NCI-H1417 treated with DMSO at 0.1 percent for 48 hours (cell line): ENCODE measurements around the gene POLDIP3.

Source experiments
- DNase-seq: peaks from one replicate; lab custom pipeline; 2025; lab: John Stamatoyannopoulos, UW

The POLDIP3 gene

DNA sequence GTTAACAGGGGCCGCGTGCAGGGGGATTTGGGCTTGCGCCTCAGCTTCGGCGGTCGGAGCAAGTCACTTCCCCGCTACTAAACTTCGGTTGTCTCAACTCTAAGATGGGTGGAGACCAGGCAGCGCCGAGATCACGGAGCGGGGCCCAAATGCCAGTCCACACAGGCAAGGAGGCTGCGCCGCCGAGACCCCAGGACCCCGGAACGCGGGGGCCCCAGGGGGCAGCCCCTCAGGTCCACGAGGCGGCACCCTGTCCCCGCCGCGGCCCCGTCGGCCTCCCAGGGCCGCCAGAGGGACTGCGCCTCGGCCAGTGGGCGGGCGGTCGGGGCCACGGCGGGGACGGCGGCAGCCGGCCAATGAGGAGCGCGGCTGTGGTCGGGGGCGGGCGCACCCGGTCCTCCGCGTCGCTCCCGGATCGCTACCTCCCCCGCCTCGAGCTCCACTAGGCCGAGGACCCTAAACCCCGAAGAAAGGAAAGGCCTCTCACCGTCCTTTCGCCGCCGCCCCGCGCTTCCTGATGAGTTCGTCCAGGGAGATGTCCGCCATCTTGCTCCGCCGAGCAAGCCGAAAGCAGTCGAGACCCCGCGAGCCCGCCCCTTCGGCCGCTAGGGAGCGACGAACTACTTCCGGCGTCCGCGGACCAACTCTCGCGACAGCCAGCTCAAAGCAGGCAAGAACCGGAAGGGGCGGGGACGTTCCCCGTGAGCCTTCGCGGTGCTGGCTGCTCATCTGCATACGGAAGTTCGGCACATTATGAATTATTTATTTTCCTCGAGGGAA, at the start of gene POLDIP3:
Gene POLDIP3, minus strand, starts transcription at position 572 of the 780 bp plus-strand sequence. Its CDS starts 26 bp downstream, at position 546.
- DNase-seq = peak; percentile 80

DNA sequence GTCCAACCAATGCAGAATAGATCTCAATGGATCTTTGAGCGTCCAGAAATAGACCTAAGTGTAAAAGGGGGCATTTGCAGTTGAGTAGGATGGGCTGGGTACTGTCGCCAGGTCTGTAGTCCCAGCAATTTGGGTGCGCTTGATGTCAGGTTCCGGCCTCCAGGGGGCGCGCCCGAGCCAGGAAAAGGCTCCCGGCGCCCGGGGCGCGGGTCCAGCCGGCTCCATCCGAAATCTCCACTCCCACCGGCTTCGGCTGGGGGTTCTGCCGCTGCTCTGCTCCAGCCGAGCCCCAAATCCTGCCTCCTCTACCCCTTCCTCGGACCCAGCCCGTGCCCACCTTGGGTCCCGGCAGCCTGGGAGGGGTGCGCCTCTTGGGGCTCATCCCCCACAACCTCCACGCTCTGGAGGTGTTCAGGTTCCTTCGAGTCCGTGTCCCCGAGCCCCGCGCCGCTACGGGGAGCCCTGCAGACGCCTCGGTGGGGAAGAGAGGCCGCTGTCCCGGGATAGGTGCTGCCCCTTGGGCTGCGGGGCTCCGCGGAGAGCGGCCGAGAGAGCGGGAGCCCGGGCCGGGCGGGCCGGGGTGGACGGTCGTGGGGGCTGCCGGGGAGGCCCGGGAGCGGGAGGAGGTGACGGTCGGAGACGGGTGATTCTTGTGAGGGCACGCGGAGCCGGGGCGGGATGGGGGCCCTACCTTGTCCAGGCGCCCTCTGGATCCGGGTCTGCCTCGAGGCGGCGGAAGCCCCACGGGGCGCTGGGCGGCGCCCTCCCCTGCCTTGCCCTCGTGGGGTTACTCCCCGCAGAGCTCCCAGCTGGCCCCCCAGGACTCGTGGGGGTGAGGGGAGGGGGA, 47.5 kb upstream of the POLDIP3 start:
- DNase-seq = no peak

DNA sequence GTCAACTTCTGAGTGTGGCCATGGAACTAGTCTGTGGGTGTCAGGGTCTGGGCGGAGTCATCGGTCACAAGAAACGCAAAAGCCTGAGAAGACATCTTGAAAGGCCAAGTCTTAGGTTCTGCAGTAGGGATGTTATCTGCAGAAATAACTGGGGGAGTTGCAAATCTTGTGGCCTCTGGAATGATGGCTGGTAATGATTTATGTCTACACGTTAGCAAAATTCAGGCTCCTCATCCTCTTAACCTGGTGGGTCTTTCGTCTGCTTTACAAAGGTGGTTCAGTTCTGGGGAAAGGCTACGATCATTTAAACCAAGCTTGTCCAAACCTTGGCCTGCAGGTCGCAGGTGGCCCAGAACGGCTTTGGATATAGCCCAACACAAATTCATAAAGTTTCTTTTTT, 41.9 kb upstream of the POLDIP3 start:
- DNase-seq = no peak

- DNase-seq = no peak
These were observed 41.0 kb upstream of the POLDIP3 start for GRCh38 chr22:42655693-42656092.

DNA sequence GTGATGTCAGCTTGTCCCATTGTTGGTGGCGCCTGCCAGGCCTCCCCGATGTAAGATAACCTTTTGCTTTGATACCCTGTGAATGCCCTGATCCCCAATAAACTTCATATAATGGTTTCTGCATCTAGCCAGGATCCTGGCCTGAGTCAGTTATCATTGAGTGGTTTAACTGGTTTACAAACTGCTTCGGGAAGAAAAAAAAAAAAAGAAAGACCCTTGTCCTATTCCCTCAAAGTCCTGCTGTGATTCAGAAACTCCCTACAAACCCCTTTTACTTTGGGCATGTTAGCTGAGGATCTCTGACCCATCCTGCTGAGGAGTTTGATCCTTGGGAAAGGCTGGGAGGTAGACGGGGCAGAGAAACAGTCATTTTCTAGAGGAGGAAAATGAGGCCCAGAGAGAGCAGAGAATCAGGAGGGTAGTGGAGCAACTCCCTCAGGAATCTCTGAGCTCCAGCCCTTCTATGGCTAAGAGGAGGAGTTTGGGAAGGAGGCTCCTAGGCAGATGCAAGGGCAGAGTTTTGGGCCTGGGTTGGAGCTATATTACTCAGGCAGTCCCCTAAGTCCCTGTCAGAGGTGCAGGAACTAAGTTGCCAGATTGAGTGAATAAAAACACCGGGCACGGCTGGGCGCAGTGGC, 39.9 kb upstream of the POLDIP3 start:
- DNase-seq = no peak

DNA sequence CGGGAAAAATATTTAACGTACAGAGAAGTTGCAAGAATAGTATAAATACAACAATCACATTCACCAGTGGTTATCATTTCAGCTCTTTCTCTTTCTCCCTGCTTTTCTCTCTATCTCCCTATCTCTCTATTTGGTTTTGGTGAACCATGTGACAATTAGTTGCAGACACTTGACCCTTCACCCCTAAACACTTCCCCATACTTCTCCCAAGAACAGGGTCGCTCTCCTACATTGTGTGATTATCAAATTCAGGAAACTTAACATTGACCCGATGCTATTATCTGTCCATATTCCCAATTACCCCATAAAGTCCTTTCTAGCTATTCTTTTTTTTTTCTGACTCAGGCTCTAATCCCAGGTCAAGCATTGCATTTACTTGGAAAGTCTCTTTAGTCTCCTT, 39.3 kb upstream of the POLDIP3 start:
- DNase-seq = no peak

GRCh38 chr22:42651134-42651533, 36.5 kb upstream of the POLDIP3 start:
- DNase-seq = no peak

GRCh38 chr22:42649246-42650099, 34.8 kb upstream of the POLDIP3 start, which contains the start of gene CYB5R3:
CYB5R3 (minus strand) TSS chr22:42649392; CDS start chr22:42649315, 77 bp downstream.
- no peak for DNase-seq

- DNase-seq = no peak
These were observed 33.9 kb upstream of the POLDIP3 start for GRCh38 chr22:42648368-42649245.

GRCh38 chr22:42648017-42648367, 33.3 kb upstream of the POLDIP3 start:
- DNase-seq = no peak

- DNase-seq = no peak
These were observed 32.2 kb upstream of the POLDIP3 start for GRCh38 chr22:42646569-42647525.

GRCh38 chr22:42645938-42646568, 31.4 kb upstream of the POLDIP3 start:
- no peak for DNase-seq

- no peak for DNase-seq
These were observed 30.8 kb upstream of the POLDIP3 start for GRCh38 chr22:42645341-42645937.

DNA sequence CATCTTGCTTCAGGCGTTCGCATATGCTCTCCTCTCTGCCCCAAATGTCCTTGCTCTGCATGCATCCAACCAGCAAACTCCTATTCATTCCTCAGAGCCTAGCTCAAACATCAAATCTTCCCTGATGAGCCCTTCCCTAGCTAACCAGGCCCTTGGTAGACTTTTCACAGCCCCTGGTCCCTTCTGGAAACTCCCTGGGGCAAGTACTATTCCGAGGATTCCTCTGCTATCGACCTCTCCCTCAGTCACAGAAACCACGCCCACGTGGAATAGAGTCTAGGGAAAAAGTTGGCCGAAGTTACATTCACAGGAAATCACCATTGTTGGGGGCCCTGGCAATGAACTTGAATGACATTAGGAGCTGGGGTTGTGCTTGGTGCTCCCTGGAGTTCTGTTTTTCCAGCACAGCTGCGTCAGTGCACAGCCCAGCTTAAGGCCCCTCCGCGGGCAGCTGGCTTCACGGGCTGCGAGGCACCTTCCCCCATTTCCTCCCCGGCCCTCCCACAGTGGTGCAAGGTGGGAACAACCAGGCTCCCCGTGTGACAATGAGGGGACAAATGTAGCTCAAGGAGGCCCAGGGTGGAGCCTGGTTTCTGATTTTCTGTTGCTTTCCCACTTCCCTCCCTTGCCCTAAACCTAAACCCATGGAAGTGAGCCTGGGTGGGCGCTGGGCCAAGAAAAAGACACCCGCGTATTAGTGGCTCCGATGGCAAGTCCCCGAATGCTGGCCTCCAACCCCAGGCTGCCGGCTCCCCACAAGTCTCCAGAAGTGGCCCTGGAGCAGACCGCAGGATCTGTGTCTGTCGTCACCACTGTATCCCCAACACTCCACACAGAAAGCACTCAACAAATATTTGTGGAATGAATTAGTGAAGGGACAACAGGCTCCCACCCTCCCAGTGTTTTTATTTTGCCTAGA, 30.0 kb upstream of the POLDIP3 start:
- DNase-seq = no peak

- no peak for DNase-seq
These were observed 29.1 kb upstream of the POLDIP3 start for GRCh38 chr22:42643634-42644421.

DNA sequence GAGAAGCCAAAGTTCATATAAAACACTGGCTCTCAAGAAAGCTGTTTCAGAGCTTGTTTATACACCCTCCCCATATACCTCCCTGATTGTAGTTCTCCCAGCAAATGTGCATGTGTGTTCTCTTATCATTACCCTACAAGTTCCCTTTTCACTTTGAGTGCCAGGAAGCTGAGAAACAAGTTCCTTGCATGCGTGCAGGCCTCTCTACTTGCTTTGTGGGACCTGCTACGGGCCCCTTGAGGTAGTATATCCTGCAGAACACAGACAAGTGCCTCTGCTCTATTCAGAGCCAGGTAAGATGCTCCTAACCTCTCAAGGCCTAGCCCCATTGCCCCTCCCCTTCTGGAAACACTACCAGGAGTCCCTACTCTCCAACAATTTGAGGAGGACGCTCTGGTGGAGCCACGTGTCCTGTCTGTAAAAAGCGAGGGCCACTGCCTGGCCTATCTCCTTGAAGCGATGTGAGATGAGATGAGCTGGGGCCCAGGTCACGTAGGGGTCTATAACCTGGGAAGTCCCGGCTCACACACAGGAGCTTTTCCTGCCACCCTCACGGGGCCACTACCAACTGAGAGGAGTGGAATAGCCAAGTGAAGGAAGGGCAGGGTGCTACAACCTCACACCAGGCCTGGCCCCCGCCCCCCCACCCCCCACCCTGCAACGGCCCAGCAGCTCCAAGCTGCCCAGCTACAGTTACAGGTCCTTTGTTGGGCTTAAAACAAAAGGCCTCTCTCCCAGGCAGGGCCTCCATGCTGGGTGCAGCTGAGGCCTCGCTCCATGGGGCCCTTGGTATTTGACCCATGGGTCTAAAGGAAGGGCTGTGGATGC, 28.3 kb upstream of the POLDIP3 start:
- DNase-seq = no peak
